ENCODE results near the gene RASGRF1. TPM values are rescaled to one million over a fixed set of nuclear protein-coding genes. Genes with fewer than 3 reads are reported as not detected.

The RASGRF1 gene
- total RNA-seq, 3 donors from 2014 or later, result 0.15 to 0.16 TPM; not detected in 1

- peak overlapping the region in 2 of 3 donors; percentile 24 to 60 for H3K4me3 ChIP-seq
- H3K36me3 ChIP-seq, result no peaks in the 10 kb centered on the region
- intact Hi-C loops (cut with DNase I; ENCODE audit: low total_unique reads), result no loop called here
- H3K9me3 ChIP-seq, result no peaks in the 10 kb centered on the region
- H3K27ac ChIP-seq, result no peak overlapping the region
- no peak for TF ChIP-seq CTCF (IDR thresholded peaks at IDR 0.05)
- no peak for TF ChIP-seq POLR2A (IDR thresholded peaks at IDR 0.05)
- no peak for TF ChIP-seq POLR2AphosphoS5 (IDR thresholded peaks at IDR 0.05)
- no peak for DNase-seq (ENCODE audit: low spot score in 2 of 2)
- H3K27me3 ChIP-seq, result peaks cover 4 to 72% of the 10 kb centered on the region in 2 donors
- peaks cover 0 to 16% of the 10 kb centered on the region in 2 donors for H3K4me1 ChIP-seq
These were observed 592 bp downstream of the RASGRF1 start for GRCh38 chr15:79089890-79090486.

- no peak for TF ChIP-seq CTCF (IDR thresholded peaks at IDR 0.05)
- no peak for TF ChIP-seq POLR2A (IDR thresholded peaks at IDR 0.05)
- no peak for TF ChIP-seq POLR2AphosphoS5 (IDR thresholded peaks at IDR 0.05)
- Histone ChIP-seq H3K4me3 (peak overlapping the region in 2 of 3 donors; percentile 24 to 60), H3K4me1 (peaks cover 0 to 16% of the 10 kb centered on the region in 2 donors), H3K27ac (no peak overlapping the region), H3K9me3 (no peaks in the 10 kb centered on the region), H3K36me3 (no peaks in the 10 kb centered on the region), H3K27me3 (peaks cover 4 to 66% of the 10 kb centered on the region in 2 donors)
- DNase-seq (ENCODE audit: low spot score in 2 of 2), result no peak
- intact Hi-C loops (cut with DNase I; ENCODE audit: low total_unique reads), result no loop called here
These were observed 1.2 kb downstream of the RASGRF1 start for GRCh38 chr15:79089331-79089889.

GRCh38 chr15:79088426-79089205 lies 2.0 kb downstream of the RASGRF1 start:
- Histone ChIP-seq H3K36me3 (no peaks in the 10 kb centered on the region), H3K27me3 (peaks cover 4 to 61% of the 10 kb centered on the region in 2 donors), H3K9me3 (no peaks in the 10 kb centered on the region), H3K4me1 (peaks cover 0 to 16% of the 10 kb centered on the region in 2 donors), H3K27ac (no peak overlapping the region), H3K4me3 (no peak overlapping the region)
- no peak for TF ChIP-seq CTCF (IDR thresholded peaks at IDR 0.05)
- no peak for TF ChIP-seq POLR2AphosphoS5 (IDR thresholded peaks at IDR 0.05)
- no peak for TF ChIP-seq POLR2A (IDR thresholded peaks at IDR 0.05)
- no peak for DNase-seq (ENCODE audit: low spot score in 2 of 2)
- intact Hi-C loops (cut with DNase I; ENCODE audit: low total_unique reads), result no loop called here

- no peak overlapping the region for H3K27ac ChIP-seq
- H3K36me3 ChIP-seq, result no peaks in the 10 kb centered on the region
- H3K27me3 ChIP-seq, result peaks cover 4 to 51% of the 10 kb centered on the region in 2 donors
- no peak for DNase-seq (ENCODE audit: low spot score in 2 of 2)
- intact Hi-C loops (cut with DNase I; ENCODE audit: low total_unique reads), result no loop called here
- H3K4me3 ChIP-seq, result no peak overlapping the region
- no peaks in the 10 kb centered on the region for H3K9me3 ChIP-seq
- peaks cover 0 to 16% of the 10 kb centered on the region in 2 donors for H3K4me1 ChIP-seq
- no peak for TF ChIP-seq POLR2AphosphoS5 (IDR thresholded peaks at IDR 0.05)
- TF ChIP-seq CTCF (IDR thresholded peaks at IDR 0.05), result no peak
These were observed 3.8 kb downstream of the RASGRF1 start for GRCh38 chr15:79086814-79087213.

Measured in breast epithelium (tissue), 4 donors.